Nephron (organoid): Measurements from ENCODE around the gene SLC6A7.
A peak's percentile ranks its signal among the peaks of the same experiment; 100 is the strongest.

Experiments
- H3K27ac Mint-ChIP-seq, 3 experiments: 2 replicates each; pipeline ENCODE4 v1.8.0; 2020; ENCODE audit warnings: mixed read lengths in 3 of 3, mild to moderate bottlenecking in 2 of 3, moderate library complexity in 1 of 3
- H3K27me3 Mint-ChIP-seq: 2 replicates; pipeline ENCODE4 v1.8.0; 2021; ENCODE audit warnings: low read depth, mild to moderate bottlenecking, moderate library complexity, mixed read lengths
- H3K36me3 Mint-ChIP-seq: 2 replicates; pipeline ENCODE4 v1.8.0; 2020; ENCODE audit warnings: low read depth, mixed read lengths
- H3K4me1 Mint-ChIP-seq: 2 replicates; pipeline ENCODE4 v1.8.0; 2020; ENCODE audit warnings: mixed read lengths
- H3K4me3 Mint-ChIP-seq, 3 experiments: 2 replicates each; pipeline ENCODE4 v1.8.0; 2020; ENCODE audit warnings: mild to moderate bottlenecking in 3 of 3, mixed read lengths in 3 of 3, moderate library complexity in 2 of 3
- H3K9me3 Mint-ChIP-seq: 2 replicates; pipeline ENCODE4 v1.8.0; 2020; ENCODE audit warnings: mixed read lengths
- CTCF ChIP-seq, 3 experiments: fragments of 200-600 bp; sonication (generic); IDR thresholded peaks; one replicate each; pipeline ENCODE4 v1.5.0; 2021; ENCODE audit warnings: antibody characterized with exemption in 3 of 3; ENCODE audit not compliant: unreplicated experiment in 3 of 3

Gene SLC6A7

GRCh38 chr5:150172145-150172544, 17.7 kb upstream of the SLC6A7 start:
- H3K9me3 Mint-ChIP-seq = no peaks in the 10 kb centered on the region
- peaks cover 25% of the 10 kb centered on the region for H3K27me3 Mint-ChIP-seq
- H3K4me1 Mint-ChIP-seq = peaks cover 27% of the 10 kb centered on the region
- TF ChIP-seq CTCF (IDR thresholded peaks at IDR 0.05; ENCODE audit: unreplicated experiment in 3 of 3) = no peak
- H3K27ac Mint-ChIP-seq = peak overlapping the region in 2 of 3 experiments; percentile 0 to 40
- no peaks in the 10 kb centered on the region for H3K36me3 Mint-ChIP-seq
- no peak overlapping the region for H3K4me3 Mint-ChIP-seq

GRCh38 chr5:150172556-150172955, 17.3 kb upstream of the SLC6A7 start:
- Mint-ChIP-seq H3K4me1 (peaks cover 27% of the 10 kb centered on the region), H3K36me3 (no peaks in the 10 kb centered on the region), H3K4me3 (no peak overlapping the region), H3K27me3 (peaks cover 21% of the 10 kb centered on the region), H3K9me3 (no peaks in the 10 kb centered on the region), H3K27ac (peak overlapping the region in 2 of 3 experiments; percentile 0 to 40)
- no peak for TF ChIP-seq CTCF (IDR thresholded peaks at IDR 0.05; ENCODE audit: unreplicated experiment in 3 of 3)

- Mint-ChIP-seq H3K27me3 (peaks cover 18% of the 10 kb centered on the region), H3K4me3 (no peak overlapping the region), H3K27ac (peak overlapping the region in 2 of 3 experiments; percentile 35 to 43), H3K36me3 (no peaks in the 10 kb centered on the region), H3K9me3 (no peaks in the 10 kb centered on the region), H3K4me1 (peaks cover 26% of the 10 kb centered on the region)
- no peak for TF ChIP-seq CTCF (IDR thresholded peaks at IDR 0.05; ENCODE audit: unreplicated experiment in 3 of 3)
Observed at GRCh38 chr5:150173161-150173560, 16.7 kb upstream of the SLC6A7 start.

DNA sequence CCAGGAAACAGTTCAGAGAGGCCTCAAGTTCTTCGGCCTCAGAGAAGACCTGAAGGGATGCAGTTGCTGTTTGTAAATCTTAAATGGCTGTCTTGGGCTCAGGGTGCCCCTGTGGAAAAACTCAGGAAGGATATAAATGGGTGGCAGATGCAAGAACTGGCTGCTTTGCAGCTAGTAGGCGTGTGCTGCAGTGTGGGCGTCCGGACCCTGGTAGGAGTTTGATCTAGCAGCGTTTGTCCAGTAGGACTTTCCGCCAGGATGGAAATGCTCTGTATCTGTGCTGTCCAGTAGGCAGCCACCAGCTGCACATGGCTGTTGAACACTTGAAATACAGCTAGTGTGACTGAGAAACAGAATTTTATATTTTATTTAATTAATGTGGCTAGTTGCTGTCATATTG, 15.6 kb upstream of the SLC6A7 start:
- peak overlapping the region in 1 of 3 experiments; percentile 21 for H3K27ac Mint-ChIP-seq
- H3K9me3 Mint-ChIP-seq = no peaks in the 10 kb centered on the region
- no peak overlapping the region for H3K4me3 Mint-ChIP-seq
- H3K36me3 Mint-ChIP-seq = no peaks in the 10 kb centered on the region
- TF ChIP-seq CTCF (IDR thresholded peaks at IDR 0.05; ENCODE audit: unreplicated experiment in 3 of 3) = no peak
- peaks cover 18% of the 10 kb centered on the region for H3K4me1 Mint-ChIP-seq
- peaks cover 9% of the 10 kb centered on the region for H3K27me3 Mint-ChIP-seq

DNA sequence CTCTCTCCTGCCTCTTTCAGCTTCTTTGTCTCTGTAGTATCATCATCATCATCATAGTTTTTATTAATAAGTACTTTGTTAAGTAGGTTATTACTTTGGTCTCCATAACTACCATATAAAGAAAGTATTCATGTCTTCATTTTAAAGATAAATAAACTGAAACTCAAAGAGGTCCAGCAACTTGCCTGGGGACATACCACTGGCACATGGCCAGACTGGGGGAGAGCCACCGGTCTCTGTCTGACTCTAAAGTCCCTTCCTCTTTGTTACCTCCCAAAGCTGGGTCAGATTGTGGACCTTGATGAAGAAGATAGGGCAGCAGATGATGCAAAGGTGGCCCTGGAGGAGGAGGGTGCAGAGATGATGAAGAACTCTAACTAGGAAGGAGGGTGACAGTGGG, 14.8 kb upstream of the SLC6A7 start:
- H3K9me3 Mint-ChIP-seq = no peaks in the 10 kb centered on the region
- no peak overlapping the region for H3K27ac Mint-ChIP-seq
- peaks cover 18% of the 10 kb centered on the region for H3K4me1 Mint-ChIP-seq
- H3K4me3 Mint-ChIP-seq = no peak overlapping the region
- no peak for TF ChIP-seq CTCF (IDR thresholded peaks at IDR 0.05; ENCODE audit: unreplicated experiment in 3 of 3)
- no peaks in the 10 kb centered on the region for H3K36me3 Mint-ChIP-seq
- peaks cover 9% of the 10 kb centered on the region for H3K27me3 Mint-ChIP-seq

GRCh38 chr5:150175536-150175935, 14.3 kb upstream of the SLC6A7 start:
- Mint-ChIP-seq H3K9me3 (no peaks in the 10 kb centered on the region), H3K4me1 (peaks cover 20% of the 10 kb centered on the region), H3K27ac (peak overlapping the region in 2 of 3 experiments; percentile 9 to 43), H3K4me3 (no peak overlapping the region), H3K36me3 (no peaks in the 10 kb centered on the region), H3K27me3 (peaks cover 9% of the 10 kb centered on the region)
- peak; percentile 24 to 40 (median 31) for TF ChIP-seq CTCF (IDR thresholded peaks at IDR 0.05; ENCODE audit: unreplicated experiment in 3 of 3)
